GM04503 (cell line): ENCODE results near the gene PHF10.
"Not testable (repeated sequence)": the region's sequence is repeated elsewhere in the genome, so short reads cannot be mapped to it uniquely, and the experiment has no call there.

Source experiments
- DNase-seq: peaks from one replicate; pipeline ENCODE4 v3.0.0-alpha.2; 2012; ENCODE audit warnings: low read depth

The PHF10 gene

GRCh38 chr6:169724494-169725124, at the start of gene PHF10:
Gene PHF10 (minus strand): TSS chr6:169724500. CDS start chr6:169723931, 569 bp downstream.
- DNase-seq = no peak

GRCh38 chr6:169766921-169767736, 42.8 kb upstream of the PHF10 start:
- no peak for DNase-seq

GRCh38 chr6:169766232-169766631, 41.9 kb upstream of the PHF10 start:
- no peak for DNase-seq

- DNase-seq = not testable (repeated sequence)
Measured at GRCh38 chr6:169765789-169766188, 41.5 kb upstream of the PHF10 start.

- no peak for DNase-seq
Measured at GRCh38 chr6:169763881-169764280, 39.6 kb upstream of the PHF10 start.

GRCh38 chr6:169763308-169763707, 39.0 kb upstream of the PHF10 start:
- no peak for DNase-seq

GRCh38 chr6:169755162-169755561, 30.9 kb upstream of the PHF10 start:
- no peak for DNase-seq

- DNase-seq = peak; percentile 3
Measured at GRCh38 chr6:169752074-169752623, 27.8 kb upstream of the PHF10 start.

- DNase-seq = peak; percentile 65
Measured at GRCh38 chr6:169751242-169752073, 27.2 kb upstream of the PHF10 start, which contains the start of the genes DYNLT2 and ERMARD. Gene DYNLT2 (minus strand): TSS chr6:169751572. CDS start chr6:169751458, 114 bp downstream. Gene ERMARD (plus strand): TSS chr6:169751622. CDS start chr6:169751658, 36 bp downstream.

- DNase-seq = no peak
Measured at GRCh38 chr6:169746556-169746955, 22.3 kb upstream of the PHF10 start.

- DNase-seq = no peak
Measured at GRCh38 chr6:169745405-169745804, 21.1 kb upstream of the PHF10 start.

GRCh38 chr6:169741344-169741743, 17.0 kb upstream of the PHF10 start:
- no peak for DNase-seq

- no peak for DNase-seq
Measured at GRCh38 chr6:169738976-169739529, 14.8 kb upstream of the PHF10 start.

GRCh38 chr6:169738204-169738975, 14.1 kb upstream of the PHF10 start:
- DNase-seq = no peak

GRCh38 chr6:169729961-169730360, 5.7 kb upstream of the PHF10 start:
- no peak for DNase-seq

- DNase-seq = no peak
Measured at GRCh38 chr6:169726963-169727362, 2.7 kb upstream of the PHF10 start.

- no peak for DNase-seq
Measured at GRCh38 chr6:169726049-169726400, 1.7 kb upstream of the PHF10 start.

- peak; percentile 29 for DNase-seq
Measured at GRCh38 chr6:169725125-169726048, 1.1 kb upstream of the PHF10 start.

- DNase-seq = no peak
Measured at GRCh38 chr6:169723991-169724493, 258 bp downstream of the PHF10 start.
